IMR-90 (cell line): ENCODE measurements around the gene NOL4L.

ENCODE experiments used
- BHLHE40 ChIP-seq: fragments of 150-350 bp; IDR thresholded peaks from 2 replicates; pipeline ENCODE4 v1.6.1; 2016; ENCODE audit warnings: mild to moderate bottlenecking, low read depth, low read length
- FOS ChIP-seq: fragments of 150-350 bp; IDR thresholded peaks from 2 replicates; pipeline ENCODE4 v1.6.1; 2016; ENCODE audit warnings: low read depth, low read length
- MAZ ChIP-seq: IDR thresholded peaks from 2 replicates; pipeline ENCODE4 v1.6.1; 2012; ENCODE audit warnings: low read depth, mild to moderate bottlenecking, low read length, improper control_type of control experiment, moderate library complexity, borderline replicate concordance
- POLR2A ChIP-seq: IDR thresholded peaks from 2 replicates; pipeline ENCODE4 v1.6.1; 2012; ENCODE audit warnings: mild to moderate bottlenecking, low read depth, low read length
- RFX5 ChIP-seq: IDR thresholded peaks from 2 replicates; pipeline ENCODE4 v1.8.0; 2012; ENCODE audit warnings: low read depth, mild to moderate bottlenecking, low read length, moderate library complexity
- SMC3 ChIP-seq: fragments of 150-350 bp; IDR thresholded peaks from 2 replicates; pipeline ENCODE4 v1.6.1; 2016; ENCODE audit warnings: low read depth, mild to moderate bottlenecking, antibody characterized with exemption, low read length, moderate library complexity
- TF ChIP-seq, protein P1 (sequence below): conservative IDR thresholded peaks from 2 replicates; pipeline ENCODE4 v1.5.1; 2012; ENCODE audit warnings: mild to moderate bottlenecking, low read depth, low read length, improper control_type of control experiment

DNA sequence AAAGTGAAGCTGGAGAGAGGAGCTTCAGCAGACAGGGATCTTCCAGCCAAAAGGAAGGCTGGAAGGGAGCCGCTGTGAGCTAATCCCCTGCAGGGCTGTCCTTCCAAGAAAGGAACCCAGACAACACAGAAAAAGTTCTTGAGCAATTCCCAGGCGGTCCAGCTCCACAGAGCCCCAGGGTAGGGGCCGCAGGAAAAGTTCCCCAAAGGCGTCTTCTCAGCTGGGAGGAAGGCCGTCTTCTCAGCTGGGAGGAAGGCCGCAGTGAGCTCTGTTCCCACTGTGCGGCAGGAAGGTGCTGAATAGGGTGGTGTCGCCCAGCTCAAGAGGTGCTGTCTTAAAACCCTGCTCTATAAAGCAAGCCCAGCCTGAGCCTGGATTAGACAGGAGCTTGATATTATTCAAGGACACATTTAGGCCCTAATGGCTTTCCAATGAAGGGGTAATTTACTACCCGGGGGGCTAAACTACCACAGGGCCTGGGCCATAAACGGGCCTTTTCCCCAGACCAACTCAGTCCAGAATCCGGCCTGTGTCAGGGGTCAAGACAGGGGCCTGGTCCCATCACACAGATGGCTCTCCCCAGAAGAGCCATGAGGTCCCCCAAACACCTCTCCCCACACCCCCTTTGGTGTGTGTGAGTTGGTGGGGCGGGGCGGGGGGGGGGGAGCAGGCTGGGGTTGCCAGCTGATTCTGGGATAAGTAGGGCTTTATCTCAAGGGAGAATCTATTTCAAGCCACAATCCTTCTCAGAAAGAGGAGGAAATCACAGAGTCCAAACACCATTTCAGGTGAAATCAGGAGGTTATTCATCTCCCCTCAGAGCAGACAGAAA, 103.6 kb downstream of the NOL4L start:
- TF ChIP-seq MAZ (no peak), POLR2A (no peak), FOS (no peak), RFX5 (no peak), SMC3 (no peak), BHLHE40 (no peak)
- TF ChIP-seq, protein P1, sequence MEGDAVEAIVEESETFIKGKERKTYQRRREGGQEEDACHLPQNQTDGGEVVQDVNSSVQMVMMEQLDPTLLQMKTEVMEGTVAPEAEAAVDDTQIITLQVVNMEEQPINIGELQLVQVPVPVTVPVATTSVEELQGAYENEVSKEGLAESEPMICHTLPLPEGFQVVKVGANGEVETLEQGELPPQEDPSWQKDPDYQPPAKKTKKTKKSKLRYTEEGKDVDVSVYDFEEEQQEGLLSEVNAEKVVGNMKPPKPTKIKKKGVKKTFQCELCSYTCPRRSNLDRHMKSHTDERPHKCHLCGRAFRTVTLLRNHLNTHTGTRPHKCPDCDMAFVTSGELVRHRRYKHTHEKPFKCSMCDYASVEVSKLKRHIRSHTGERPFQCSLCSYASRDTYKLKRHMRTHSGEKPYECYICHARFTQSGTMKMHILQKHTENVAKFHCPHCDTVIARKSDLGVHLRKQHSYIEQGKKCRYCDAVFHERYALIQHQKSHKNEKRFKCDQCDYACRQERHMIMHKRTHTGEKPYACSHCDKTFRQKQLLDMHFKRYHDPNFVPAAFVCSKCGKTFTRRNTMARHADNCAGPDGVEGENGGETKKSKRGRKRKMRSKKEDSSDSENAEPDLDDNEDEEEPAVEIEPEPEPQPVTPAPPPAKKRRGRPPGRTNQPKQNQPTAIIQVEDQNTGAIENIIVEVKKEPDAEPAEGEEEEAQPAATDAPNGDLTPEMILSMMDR: no peak
